Activated effector memory CD4-positive, alpha-beta T cell treated with Interleukin-2 at 50 U/mL for 16 hours (primary cell): ENCODE results near the gene WBP1.
"Not testable (repeated sequence)": the region's sequence is repeated elsewhere in the genome, so short reads cannot be mapped to it uniquely, and the experiment has no call there.

Experiments
- DNase-seq: peaks from one replicate; pipeline ENCODE4 v3.0.0-alpha.2; 2020

Gene WBP1

GRCh38 chr2:74457129-74457548 is 1.1 kb upstream of the WBP1 start:
- no peak for DNase-seq

- DNase-seq, result peak; percentile 76
Observed at GRCh38 chr2:74457549-74458131, 598 bp upstream of the WBP1 start.

DNA sequence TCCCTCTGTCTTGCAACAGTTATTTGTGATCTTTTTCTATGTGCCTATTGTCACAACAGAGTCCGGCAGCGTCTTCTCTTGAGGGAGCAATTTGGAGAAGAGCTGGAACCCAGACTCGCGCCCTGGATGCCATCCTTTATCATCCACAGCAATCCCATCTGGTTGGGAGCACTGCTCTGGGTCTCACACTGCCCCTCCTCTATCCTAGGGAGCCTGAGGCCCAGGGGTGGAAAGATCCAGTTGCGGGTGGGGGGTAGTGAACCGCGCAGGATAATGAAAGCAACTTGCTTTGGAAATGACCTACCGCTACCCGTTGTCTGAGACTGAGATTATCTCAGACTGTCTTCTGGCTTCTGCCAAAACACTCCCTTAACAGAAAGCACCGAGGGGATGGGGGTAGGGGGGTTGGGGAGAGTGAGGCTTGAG is 713 bp downstream of the WBP1 start:
- no peak for DNase-seq

DNA sequence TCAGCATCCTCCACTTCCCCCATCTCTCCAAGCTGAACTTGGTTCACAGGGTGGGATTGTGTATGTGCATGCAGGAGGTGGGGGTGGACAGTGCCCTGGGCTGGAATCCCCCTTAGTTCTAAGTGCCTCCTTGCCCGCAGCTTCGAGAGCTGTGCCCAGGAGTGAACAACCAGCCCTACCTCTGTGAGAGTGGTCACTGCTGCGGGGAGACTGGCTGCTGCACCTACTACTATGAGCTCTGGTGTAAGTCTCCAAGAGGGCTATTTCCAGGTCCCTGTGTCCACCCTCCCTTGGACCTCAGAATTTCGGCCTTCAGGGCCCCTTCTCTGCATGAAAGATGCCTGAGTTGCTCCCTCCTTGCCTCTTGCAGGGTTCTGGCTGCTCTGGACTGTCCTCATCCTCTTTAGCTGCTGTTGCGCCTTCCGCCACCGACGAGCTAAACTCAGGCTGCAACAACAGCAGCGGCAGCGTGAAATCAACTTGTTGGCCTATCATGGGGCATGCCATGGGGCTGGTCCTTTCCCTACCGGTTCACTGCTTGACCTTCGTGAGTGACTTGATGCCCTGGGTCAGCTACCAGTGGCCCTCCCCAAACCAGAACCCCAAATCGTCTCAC is 1.4 kb downstream of the WBP1 start:
- not testable (repeated sequence) for DNase-seq

DNA sequence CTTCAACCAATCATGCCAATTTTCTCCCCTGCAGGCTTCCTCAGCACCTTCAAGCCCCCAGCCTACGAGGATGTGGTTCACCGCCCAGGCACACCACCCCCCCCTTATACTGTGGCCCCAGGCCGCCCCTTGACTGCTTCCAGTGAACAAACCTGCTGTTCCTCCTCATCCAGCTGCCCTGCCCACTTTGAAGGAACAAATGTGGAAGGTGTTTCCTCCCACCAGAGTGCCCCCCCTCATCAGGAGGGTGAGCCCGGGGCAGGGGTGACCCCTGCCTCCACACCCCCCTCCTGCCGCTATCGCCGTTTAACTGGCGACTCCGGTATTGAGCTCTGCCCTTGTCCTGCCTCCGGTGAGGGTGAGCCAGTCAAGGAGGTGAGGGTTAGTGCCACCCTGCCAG is 1.9 kb downstream of the WBP1 start:
- DNase-seq, result not testable (repeated sequence)

DNA sequence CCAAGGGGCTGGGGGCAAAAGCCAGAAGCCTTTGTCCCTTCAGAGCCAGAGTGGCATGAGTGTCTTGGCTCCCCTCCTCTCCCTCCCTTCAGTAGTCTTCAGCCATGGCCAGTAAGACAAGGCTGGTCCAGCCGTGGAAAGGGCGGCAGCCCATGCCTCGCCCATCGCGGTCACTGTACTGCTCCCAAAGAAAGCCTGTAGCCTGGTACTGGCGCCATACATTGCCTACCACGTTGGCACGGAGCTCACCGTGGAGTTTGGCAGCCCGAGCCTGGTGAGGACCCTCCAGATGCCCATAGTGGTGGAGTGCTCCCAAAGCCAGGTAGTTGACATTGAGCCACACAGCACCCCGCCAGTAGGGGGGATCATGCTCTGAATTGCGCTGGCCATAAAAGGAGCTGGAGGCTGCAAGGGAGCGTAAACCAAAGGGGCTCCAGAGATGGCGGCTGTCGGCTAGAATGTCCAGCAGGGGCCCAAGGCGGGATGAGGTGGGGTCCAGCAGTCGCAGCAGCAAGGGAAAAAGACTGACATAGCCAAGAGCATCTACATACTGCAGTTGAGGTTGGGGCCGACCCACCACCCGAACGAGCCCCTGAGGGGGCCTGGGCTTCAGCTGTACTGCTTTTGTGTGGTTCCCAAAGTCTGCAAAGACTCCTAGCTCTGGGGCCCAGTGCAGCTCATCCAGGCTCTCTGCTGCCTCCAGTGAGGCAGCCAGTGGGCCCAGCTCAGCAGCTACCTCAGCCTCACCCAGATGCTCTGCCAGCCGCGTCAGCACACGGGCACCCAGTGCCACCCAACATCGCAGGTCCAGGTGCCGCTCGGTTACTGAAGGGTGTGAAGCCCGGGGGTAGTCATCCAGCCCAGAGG is 3.2 kb downstream of the WBP1 start:
- no peak for DNase-seq

DNA sequence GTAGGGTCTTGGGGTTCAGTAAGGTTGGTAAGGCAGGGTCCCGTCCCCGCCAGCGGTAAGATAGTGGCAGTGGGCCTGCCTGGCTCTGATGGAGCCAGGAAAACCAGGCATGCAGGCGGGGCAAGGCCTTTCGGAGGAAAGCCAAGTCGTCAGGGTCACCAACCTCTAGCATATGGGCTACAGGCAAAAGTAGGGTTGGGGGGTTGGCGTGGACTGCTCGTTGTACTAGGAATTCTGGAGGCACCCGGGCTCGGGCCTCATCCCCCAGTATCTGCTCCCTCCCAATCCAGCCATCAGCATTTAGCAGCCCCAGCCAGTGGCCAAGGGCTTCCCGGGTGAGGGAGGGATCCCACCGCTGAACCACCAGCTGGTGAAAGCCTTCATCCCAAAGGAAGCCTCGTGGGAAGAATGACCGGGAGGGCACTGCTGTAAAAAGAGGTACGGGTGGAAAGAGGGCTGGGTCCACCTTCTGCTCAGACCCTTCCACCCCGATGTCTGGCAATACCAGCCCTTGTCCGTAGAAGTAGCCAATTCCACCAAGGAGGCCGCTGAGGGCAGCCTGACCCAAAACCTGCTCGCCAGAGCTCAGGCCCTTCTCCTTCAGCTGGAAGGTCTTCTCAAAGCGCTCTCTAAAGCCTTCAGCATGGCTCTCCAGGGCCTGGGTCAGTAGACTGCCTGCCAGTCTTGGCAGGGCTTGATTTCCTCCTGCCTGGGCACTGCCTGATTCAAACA is 4.0 kb downstream of the WBP1 start:
- DNase-seq, result no peak

DNA sequence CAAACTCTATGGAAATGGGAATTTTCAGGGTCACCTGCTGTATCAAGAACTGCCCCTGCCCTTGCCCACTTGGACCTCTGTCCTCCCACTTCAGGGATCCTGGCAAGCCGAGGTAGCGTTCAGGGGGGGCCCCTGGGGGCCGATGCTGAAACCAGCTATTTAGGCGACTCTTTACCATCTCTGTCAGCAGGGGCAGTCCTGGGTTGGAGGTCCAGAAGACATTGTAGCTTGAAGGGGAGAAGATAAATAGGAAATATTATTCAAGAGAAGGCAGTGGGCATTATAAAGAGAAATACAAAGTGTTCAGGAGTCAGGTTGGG is 4.5 kb downstream of the WBP1 start:
- no peak for DNase-seq

DNA sequence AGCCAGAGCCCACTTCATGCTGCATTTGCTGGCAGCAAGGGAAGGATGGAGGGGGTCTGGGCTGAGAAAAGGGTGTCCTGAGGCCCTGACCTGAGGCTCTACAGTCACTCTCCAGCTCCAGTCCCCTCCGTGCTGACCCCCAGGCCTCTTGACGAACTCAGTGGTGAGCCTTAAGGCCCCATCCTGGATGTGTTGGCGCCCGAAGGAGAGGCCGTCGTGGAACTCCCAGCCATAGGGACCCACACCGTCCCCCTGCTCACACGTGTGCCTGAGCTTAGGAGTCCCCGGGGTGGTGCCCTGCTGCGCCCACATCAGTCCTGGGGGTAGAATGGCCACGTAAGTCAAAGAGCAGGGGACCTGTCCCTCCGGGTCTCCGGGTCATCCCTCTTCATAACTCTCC is 6.2 kb downstream of the WBP1 start:
- DNase-seq, result no peak

GRCh38 chr2:74470742-74471141 is 12.5 kb downstream of the WBP1 start:
- not testable (repeated sequence) for DNase-seq

DNA sequence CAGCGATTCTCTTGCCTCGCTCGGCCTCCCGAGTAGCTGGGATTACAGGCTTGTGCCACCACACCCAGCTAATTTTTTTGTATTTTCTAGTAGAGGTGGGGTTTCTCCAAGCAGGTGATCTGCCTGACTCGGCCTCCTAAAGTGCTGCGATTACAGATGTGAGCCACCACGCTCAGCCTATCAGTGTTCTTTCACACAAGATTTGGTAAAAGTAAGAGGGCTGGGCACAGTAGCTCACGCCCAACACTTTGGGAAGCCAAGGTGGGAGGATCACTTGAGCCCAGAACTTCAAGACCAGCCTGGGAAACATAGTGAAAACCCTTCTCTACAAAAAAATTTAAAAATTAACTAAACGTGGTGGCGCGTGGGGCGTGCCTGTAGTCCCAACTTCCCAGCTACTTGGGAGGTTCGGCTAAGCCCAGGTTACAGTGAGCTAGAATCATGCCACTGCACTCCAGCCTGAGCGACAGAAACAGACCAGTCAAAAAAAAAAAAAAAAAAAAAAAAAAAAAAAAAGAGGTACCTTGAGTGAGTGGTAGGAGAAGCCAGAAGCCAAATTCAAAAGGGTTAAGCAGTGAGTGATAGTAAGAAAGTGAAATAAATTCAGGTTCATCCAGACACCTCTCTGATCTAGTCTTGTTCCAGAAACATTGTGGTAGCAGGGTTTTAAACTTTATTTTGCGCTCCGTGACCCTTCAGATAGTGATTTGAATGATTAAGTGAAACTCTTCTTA is 13.3 kb downstream of the WBP1 start:
- DNase-seq, result no peak

DNA sequence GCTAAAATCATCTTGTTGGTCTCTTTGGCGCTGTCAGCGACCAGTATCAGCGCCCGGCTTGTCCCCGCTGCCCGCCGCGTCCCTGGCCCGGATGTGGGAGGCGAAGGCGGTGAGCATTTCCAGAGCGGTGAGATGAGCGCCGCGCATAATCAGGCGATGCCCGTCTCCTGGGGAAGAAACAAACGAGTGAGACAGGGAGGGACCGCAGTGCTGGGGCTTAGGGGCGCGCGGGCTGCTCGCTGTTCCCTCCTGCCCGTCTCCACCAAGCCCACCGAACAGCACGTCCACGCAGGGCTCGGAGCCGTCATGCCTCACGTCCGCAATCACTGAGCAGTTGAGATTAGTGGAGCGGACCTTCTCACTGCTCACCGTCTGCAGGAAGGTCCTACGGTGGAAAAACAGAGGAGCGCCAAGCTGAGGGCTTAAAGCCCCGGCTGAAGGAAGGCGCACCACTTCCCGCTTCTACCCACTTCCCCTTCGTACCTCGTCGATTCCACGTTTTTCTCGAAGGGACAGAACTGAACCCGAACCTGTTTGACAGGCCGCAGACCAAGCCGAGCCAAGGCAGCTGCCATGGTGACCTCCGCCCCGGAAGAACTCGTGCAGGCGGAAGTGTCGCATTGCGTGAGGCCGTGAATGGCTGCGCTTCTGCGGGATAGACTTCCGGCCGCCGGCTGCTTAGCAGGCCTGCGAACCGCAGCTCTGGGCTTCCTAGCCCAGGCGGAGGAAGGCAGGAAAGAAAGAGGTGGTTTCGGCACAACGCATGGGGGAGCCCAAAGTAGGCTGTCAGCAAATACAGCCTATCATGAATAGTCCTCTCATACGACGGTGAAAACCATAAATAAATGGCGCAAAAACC is 14.1 kb downstream of the WBP1 start, which contains the start of gene MRPL53:
Gene MRPL53 (minus strand): TSS at position 595 of the 859 bp plus-strand sequence. CDS start 20 bp downstream, at position 575.
- DNase-seq, result peak; percentile 93

- DNase-seq, result no peak
Observed at GRCh38 chr2:74472945-74473258, 14.7 kb downstream of the WBP1 start.

DNA sequence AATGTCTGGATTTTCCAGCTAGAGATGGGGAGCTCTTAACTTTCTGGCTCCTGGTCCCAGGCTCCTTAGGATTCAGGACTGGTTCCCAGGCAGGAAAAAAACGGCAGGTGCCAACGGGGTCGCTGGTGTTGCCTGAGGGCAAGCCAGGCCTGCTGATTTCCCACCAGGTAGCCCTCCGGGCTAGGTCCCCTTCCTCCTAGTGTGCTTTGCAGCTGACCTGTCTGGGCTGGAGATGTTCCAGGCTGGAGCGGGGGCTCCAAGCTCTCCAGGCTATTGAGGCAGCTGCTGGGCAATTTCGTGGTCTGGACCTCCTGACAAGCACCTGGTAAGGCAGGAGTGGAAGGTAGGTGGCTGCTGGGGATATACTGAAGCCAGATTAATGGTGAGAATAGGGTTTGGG is 16.2 kb downstream of the WBP1 start:
- no peak for DNase-seq

- DNase-seq, result no peak
Observed at GRCh38 chr2:74474899-74475298, 16.7 kb downstream of the WBP1 start.

- no peak for DNase-seq
Observed at GRCh38 chr2:74481431-74481830, 23.2 kb downstream of the WBP1 start.

DNA sequence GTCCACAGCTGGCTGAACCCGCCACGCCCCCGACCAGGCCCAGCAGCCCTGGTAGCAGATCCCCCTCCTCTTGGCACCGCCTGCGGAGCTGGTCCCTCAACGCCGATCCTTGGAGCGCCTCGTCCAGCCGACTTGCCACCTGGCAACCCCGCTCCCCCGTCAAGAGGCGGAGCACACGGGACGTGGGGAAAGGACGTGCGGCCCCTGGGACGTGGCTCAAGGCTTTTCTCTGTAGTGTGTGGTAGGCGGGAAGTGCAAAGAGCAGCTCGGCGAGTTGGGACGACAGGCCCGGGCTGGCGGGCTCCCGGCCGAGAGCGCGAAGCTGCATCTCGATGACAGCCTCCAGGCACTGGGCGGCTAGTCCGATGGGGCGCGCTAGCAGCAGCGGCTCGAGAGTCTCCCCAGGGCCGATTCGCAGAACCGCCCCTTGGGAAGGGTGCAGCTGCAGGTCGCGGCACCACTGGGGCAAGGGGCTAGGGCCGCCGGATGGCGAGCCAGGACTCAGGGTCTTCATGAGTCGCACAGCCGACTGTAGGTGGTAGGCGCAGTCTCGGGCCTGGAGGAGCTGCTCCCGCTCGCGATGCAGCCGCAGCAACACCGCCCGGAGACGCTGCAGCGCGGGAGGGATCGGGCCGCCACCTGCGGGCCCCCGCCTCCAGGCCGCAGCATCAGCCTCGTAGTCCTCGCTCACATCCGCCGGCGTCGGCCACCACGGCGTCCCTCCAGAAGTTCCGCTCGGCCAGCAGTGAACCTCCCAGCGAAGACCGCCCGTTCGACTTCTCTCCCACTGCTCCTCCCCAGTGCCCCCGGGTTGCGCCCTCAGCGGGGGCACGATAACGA is 23.9 kb downstream of the WBP1 start:
- no peak for DNase-seq

DNA sequence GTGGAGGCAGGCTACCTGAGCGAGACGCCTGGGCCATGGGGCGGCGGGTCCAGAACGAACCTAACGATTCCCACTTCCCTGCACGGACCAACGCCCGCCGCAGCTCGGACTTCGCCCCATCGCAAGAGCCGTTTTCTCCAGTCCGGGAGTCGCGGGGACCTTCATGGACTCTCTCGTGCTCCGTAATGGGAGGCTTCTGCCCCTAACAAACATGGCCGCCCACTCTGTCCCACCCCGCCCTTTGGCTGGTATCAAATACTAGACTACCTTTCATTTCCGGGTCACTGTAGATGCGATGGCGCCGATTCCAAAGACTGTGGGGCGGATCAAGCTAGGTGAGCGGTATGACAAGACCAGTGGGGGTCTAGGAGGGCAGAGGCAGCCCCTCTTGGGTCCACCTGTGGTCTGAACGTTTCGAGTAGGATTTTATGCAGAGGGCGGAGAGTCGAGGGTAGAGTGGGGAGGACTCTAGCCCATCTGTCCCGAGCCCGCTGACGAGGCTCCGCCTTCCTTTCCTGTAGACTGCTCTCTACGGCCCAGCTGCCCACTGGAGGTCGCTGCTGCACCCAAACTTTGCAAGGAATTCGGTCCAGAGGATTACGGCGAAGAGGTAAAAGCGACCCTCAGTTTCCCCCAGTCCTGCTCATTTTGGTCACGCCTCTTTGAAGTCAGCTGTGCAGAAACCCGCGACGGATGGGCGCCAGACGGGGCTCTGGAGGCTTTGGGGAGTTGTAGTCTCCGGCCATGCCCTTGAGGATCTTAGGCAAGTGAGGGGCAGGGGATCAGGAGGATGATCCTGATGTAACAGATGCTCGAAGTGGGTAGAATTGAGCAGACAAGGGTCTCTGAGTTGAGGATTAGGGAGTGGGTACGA is 24.8 kb downstream of the WBP1 start, which contains the start of the genes CCDC142 and TTC31:
Gene CCDC142 (minus strand): TSS at position 198 of the 874 bp plus-strand sequence. CDS start 161 bp downstream, at position 37.
Gene TTC31 (plus strand): TSS at position 281 of the 874 bp plus-strand sequence. CDS start 15 bp downstream, at position 296.
- peak; percentile 87 for DNase-seq

DNA sequence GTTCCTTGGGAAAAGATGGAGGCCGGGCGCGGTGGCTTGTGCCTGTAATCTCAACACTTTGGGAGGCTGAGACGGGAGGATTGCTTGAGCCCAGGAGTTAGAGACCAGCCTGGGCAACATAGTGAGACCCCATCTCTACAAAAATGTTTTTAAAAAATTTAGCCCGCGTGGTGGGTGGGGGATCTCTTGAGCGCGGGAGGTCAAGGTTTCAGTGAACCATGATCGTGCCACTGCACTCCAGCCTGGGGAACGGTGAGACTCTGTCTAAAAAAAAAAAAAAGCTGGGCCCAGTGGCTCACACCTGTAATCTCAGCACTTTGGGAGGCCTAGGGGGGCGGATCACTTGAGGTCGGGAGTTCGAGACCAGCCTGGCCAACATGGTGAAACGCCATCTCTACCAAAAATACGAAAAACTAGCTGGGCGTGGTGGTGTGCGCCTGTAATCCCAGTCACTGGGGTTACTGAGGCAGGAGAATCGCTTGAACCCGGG is 25.5 kb downstream of the WBP1 start:
- DNase-seq, result not testable (repeated sequence)
